ENCODE results near the gene SECTM1. TPM values are rescaled to one million over a fixed set of nuclear protein-coding genes. Genes with fewer than 3 reads are reported as not detected.
A peak's percentile ranks its signal among the peaks of the same experiment; 100 is the strongest.

The SECTM1 gene
- total RNA-seq, 4 donors from 2014 or later: 10.7 to 258 (median 94.5) TPM

GRCh38 chr17:82280537-82280936, 53.0 kb downstream of the SECTM1 start:
- Histone ChIP-seq H3K27ac (no peak overlapping the region), H3K27me3 (no peaks in the 10 kb centered on the region), H3K36me3 (no peaks in the 10 kb centered on the region), H3K9me3 (no peaks in the 10 kb centered on the region), H3K4me3 (no peak overlapping the region), H3K4me1 (peaks cover 0 to 13% (median 2%) of the 10 kb centered on the region in 4 donors)
- no peak for DNase-seq
- TF ChIP-seq POLR2A (IDR thresholded peaks at IDR 0.05) (no peak), CTCF (IDR thresholded peaks at IDR 0.05) (no peak)

GRCh38 chr17:82278786-82279391, 54.7 kb downstream of the SECTM1 start:
- no peak overlapping the region for H3K4me3 ChIP-seq
- no peaks in the 10 kb centered on the region for H3K36me3 ChIP-seq
- no peaks in the 10 kb centered on the region for H3K27me3 ChIP-seq
- no peaks in the 10 kb centered on the region for H3K9me3 ChIP-seq
- H3K4me1 ChIP-seq: peaks cover 0 to 19% (median 4%) of the 10 kb centered on the region in 4 donors
- TF ChIP-seq POLR2A (IDR thresholded peaks at IDR 0.05): no peak
- TF ChIP-seq CTCF (IDR thresholded peaks at IDR 0.05): no peak
- DNase-seq: no peak
- peak overlapping the region in 1 of 4 donors; percentile 10 for H3K27ac ChIP-seq

DNA sequence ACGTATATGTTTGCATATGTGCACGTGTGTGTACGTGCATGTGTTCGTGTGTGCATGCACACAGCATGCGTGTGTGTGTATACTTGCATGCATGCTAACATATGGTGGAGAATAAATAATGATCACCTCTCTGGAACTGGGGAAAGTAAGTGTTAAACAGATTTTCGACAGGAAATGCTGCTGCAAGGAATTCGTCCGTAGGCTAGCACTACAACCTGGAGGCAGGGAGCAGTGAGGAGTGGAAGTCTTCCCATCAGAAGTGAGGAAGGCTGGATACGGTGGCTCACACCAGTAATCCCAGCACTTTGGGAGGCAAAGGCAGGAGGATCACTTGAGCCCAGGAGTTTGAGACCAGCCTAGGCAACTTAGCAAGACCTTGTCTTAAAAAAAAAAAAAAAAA, 55.3 kb downstream of the SECTM1 start:
- H3K4me1 ChIP-seq: peaks cover 0 to 21% (median 5%) of the 10 kb centered on the region in 4 donors
- no peaks in the 10 kb centered on the region for H3K27me3 ChIP-seq
- DNase-seq: no peak
- H3K27ac ChIP-seq: no peak overlapping the region
- H3K9me3 ChIP-seq: no peaks in the 10 kb centered on the region
- TF ChIP-seq CTCF (IDR thresholded peaks at IDR 0.05): no peak
- no peak for TF ChIP-seq POLR2A (IDR thresholded peaks at IDR 0.05)
- H3K4me3 ChIP-seq: no peak overlapping the region
- no peaks in the 10 kb centered on the region for H3K36me3 ChIP-seq

DNA sequence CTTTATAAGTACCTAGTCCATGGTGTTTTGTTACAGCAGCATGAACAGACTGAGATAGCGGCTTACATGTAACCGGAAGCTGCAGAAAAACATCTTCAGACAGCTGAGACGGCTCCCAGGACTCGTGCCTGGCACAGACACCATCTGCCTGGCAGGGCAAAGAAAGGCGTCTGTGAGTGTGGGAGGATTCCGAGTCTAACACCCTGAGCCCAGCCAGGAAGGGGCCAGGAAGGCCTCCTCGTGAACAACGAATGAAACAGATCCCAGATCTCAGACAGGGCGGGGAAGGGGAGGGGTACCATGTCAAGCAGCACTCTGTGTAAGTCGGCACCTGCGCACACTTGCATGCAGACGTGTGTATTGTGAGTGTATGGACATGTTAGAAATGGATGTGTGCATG, 55.7 kb downstream of the SECTM1 start:
- no peak for TF ChIP-seq CTCF (IDR thresholded peaks at IDR 0.05)
- no peak for TF ChIP-seq POLR2A (IDR thresholded peaks at IDR 0.05)
- Histone ChIP-seq H3K36me3 (no peaks in the 10 kb centered on the region), H3K9me3 (no peaks in the 10 kb centered on the region), H3K4me3 (no peak overlapping the region), H3K4me1 (peaks cover 0 to 21% (median 3%) of the 10 kb centered on the region in 4 donors), H3K27me3 (no peaks in the 10 kb centered on the region), H3K27ac (no peak overlapping the region)
- DNase-seq: no peak

DNA sequence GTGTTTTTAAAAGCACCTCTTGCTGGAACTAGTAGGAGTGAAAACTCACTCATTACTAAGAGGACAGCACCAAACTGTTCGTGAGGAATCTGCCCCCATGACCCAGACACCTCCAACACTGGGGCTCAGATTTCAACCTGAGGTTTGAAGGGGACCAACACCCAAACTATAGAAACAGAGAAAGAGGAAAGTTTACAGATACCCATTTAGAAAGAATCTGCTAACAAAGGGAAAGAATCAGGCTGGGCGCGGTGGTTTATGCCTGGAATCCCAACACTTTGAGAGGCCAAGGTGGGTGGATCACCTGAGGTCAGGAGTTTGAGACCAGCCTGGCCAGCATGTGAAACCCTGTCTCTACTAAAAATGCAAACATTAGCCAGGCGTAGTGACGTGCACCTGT, 56.6 kb downstream of the SECTM1 start:
- Histone ChIP-seq H3K27me3 (no peaks in the 10 kb centered on the region), H3K27ac (no peak overlapping the region), H3K4me1 (peaks cover 0 to 22% (median 5%) of the 10 kb centered on the region in 4 donors), H3K36me3 (peaks cover 0 to 2% (median 0%) of the 10 kb centered on the region in 3 donors), H3K4me3 (no peak overlapping the region), H3K9me3 (no peaks in the 10 kb centered on the region)
- TF ChIP-seq CTCF (IDR thresholded peaks at IDR 0.05): no peak
- no peak for DNase-seq

All from Peyer's patch (tissue), 4 donors.